Measurements from ENCODE around the gene ASPG. TPM values are rescaled to one million over a fixed set of nuclear protein-coding genes. Genes with fewer than 3 reads are reported as not detected.
A peak's percentile ranks its signal among the peaks of the same experiment; 100 is the strongest.

The ASPG gene
- total RNA-seq, 1 donor from 2014 or later, result 4.7 TPM

DNA sequence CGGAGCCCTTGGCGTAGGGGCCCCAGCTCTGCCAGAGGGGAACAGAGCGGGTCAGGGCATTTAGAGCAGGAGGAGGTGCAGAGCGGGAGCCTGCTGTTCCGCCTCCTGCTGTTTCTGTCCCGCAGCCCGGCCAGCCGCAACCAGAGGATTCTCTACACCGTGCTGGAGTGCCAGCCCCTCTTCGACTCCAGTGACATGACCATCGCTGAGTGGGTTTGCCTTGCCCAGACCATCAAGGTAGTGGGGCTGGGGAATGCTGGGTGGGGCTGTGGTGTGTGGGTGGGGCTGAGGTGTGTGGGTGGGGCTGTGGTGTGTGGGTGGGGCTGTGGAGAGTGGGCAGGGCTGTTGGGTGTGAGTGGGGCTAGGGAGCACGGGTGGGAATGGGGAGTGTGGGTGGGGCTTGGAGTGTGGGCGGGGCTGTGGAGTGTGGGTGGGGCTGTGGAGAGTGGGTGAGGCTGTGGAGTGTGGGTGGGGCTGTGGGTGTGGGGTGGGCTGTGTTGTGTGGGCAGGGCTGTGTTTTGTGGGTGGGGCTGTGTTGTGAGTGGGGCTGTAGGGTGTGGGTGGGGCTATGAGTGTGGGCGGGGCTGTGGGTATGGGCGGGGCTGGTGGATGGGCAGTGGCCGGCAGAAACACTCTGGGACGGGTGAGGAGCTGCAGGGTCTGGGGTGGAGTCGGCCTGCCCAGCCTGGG lies 8.0 kb downstream of the ASPG start:
- DNase-seq (ENCODE audit: low spot score), result no peak

DNA sequence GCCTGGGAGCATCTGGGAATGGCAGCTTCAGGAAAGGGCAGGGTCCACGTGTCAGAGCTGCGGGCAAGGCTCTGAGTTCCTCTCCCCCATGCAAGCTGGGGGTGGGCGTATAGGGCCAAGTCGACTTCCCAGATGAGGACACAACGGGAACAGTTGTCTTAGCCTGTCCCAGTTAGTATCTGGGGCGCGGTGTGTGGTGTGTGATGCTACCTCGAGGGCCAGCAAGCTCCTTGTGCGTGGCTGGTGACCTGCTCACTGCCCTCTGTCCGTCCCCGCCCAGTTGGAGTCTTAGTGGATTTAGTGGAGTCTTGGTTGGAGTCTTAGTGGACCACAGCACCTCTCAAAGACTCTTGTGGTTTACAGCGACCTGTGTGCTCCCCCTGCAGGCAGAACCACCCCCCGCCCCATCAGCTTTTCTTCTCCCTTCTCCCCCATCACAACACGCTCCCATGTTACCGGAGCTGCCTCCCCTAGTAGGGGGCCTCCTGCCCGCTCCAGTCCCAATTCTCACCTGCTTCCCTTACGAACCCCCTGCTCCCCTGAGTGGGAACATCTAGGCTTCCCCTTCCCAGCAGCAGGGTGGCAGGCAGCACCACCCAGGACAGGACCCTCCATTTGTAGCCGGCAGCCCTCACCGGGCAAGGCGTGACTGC lies 8.7 kb downstream of the ASPG start:
- no peak for DNase-seq (ENCODE audit: low spot score)

DNA sequence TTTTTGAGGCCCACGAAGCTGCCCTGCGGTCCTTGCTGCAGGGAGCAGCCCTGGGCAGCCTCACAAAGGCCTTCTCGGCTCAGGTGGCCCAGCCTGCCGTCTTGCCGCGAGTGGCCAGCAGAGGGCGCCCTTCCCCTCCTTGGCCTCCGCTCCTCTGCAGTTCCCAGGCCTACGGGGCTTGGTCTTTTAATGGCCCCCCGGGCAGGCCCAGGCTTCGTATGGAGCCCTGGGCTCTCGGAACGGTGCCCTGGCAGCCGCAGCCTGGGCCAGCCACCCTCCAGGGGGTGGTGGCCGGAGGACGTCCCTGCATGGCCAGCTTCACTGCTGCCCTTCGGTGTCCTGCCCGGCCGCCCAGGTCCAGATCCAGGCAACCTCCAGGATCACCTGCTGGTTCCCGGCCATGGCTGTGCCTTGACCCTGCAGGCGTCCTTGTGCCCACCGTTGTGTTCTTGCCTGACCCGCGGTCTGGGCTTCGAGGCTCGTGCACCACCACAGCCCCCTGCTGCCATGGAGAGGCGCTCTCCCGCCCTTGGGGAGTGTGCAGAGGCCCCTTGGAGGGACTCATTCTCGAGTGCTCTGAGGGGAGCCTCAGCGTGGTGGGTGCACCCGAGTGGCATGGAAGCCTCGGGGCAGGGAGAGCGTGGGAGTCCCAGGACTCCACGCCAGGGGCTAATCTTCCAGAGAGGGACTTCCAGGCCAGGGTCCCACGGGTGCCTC lies 9.4 kb downstream of the ASPG start:
- DNase-seq (ENCODE audit: low spot score), result peak; percentile 62

DNA sequence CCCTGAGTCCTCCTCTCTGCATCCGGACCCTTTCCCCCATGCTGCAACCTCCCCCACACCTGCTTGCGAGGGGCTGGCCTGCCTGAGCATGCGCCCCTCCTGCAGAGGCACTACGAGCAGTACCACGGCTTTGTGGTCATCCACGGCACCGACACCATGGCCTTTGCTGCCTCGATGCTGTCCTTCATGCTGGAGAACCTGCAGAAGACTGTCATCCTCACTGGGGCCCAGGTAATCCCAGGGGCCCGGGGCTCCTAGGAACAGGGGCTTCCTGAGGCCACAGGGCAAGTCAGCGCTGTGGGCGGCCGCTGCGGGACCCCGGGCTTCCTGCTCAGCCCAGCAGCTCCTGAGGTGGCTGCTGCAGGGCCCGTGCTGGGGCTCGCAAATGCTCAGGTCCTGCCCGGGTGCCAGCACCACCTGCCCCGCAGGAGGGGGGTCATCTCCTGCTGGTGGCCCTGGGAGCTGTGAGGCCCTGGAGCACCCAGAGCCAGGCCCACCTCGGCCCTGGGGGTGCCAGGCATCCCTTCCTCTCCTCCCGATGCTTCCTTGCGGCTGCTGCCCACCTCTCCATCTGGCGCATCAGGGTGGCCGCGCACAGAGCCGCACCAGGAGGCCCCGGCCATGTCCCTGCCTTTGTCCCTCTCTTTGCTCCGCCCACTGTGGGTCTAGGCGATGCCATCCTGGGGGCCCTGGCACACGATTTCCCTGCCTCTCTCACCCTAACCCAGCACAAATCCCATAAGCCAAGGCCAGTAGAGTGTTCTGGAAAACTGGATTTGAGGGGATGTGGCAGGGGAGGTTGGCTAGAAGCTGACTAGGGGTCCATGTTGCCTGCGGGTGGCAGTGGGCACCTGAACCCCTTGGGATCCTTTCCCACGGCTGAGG lies 10.2 kb downstream of the ASPG start:
- no peak for DNase-seq (ENCODE audit: low spot score)

DNA sequence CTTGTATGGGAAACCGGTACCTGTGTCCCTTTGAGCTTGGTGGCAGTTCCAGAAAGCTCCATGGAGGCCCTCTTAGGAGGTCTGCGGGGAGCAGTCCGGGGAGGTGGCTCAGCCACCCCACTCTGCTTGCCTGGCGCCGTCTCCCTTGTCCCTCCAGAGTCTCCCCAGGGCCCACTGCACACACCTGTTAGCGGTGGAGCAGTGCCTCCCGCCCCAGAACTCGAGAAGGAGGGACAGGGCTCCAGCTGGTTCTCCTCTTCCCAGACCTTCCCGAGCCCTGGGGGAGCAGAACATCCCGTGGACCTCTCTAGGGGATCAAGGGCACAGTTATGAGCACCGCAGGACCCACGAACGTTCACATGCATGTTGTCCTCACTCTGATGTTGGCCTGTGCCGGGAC lies 10.8 kb downstream of the ASPG start:
- DNase-seq (ENCODE audit: low spot score), result no peak

DNA sequence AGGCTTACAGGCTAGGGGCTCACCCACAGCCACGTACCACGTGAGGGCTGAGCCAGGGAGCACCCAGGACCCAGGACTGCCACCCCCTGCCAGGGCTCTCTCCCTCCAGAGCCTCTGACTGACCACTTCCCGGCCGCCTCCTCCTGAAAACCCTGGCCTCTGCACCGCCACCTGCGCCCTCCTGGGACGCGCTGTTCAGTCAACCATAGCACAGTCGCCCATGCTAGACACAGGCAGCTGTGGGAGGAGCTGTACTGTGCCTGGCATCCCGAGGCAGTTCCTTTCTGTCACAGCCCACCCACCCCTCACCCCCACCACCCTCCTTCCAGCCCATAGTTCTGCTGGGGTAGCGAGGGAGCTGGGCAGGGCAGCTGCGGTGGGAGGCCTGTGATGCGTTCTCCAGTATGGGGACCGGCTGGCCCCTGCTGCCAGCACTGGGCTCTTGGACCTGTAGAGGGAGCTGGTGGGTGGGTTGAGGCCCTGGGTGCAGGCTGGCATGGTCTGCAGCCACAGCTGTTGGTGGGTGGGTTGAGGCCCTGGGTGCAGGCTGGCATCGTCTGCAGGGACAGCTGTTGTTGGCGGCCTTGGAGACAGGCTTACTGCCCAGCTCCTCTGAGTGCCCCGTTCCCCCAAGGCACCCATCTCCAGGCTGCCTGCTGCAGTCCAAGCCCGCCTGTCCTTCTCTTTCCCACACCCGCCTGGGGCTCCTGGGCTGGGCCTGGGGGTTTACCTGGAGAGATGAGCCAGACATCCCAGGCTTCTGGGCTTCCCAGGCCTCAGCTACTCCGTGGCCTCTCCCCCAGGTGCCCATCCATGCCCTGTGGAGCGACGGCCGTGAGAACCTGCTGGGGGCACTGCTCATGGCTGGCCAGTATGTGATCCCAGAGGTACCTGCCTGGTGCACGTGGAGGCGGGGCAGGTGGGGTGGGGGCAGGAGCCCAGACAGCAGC lies 11.5 kb downstream of the ASPG start:
- DNase-seq (ENCODE audit: low spot score), result no peak

DNA sequence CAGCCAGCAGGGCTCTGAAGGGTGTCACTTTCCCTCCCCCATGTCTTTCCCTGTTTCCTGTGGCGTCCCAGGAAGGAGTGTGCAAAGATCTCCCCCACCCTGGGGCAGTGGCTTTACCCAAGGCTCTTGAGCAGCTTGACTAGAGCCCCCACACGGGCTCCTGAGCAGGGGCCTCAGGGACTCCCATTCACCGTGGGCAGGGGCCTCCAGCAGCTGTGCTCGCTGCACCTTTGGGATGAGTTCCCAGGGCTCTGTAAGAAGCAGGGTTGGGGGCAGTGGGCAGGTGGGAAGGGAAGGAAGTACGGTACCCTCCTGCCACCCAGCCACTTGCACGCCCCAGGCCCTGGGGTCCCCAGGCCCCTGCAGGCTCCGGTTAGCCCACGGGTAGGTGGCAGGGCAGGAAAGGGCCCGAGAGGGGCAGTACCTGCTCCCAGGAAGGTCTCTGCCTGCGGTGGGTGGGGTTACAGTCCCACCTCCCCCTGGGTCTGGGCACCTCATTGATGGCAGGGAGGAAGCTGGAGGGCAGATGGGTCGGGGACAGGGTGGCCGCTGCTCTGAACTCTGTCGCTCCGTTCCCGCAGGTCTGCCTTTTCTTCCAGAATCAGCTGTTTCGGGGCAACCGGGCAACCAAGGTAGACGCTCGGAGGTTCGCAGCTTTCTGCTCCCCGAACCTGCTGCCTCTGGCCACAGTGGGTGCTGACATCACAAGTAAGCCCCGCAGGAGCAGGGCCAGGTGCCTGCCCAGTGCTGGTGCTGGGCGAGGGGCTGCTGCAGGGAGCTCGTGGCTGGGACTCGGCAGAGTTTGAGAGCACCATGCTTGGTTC lies 13.0 kb downstream of the ASPG start:
- no peak for DNase-seq (ENCODE audit: low spot score)

DNA sequence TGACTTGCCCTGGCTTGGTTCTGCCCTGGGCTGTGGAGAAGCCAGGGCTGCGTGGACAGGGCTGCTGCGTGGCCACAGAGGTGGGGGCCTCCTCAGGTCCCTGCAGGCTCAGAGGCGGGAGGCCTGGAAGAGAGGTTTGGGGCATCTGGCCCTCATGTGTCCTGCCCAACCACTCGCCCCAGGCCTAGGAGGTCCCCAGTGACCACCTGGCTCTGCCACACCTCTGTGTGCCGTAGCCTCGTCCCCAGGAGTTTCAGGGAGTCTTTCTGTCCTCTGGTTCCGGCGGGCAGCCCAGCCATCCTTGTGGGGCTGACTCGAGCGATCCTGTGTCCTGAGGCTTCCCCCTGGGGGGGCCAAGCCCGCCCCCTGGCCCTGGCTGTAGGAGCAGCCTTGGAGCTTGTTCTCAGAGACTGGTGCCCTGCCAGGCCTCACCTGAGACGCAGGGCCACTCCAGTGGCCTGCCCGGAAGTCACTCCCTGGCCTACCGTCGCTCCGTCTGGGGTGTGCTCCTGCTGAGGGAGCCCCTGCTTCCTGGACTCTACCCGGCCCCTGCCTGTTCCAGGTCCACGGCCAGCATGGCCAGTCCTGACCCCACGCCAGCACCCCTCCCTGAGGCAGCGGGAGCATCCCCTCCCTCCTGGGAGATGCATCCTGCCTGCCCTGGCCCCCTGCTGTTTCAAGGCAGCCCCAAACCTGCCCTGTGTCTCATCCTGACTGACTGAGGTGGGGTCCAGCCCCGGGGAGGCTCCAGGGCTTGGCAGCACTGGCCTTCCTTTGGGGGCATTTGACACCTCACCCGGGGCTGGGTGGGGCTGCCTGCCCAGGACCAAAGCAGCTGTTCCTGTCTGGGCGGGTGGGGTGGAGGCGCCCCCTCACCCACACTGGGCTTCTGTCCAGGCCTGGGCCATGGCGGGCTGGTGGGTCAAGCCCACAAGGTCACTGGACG lies 13.9 kb downstream of the ASPG start:
- no peak for DNase-seq (ENCODE audit: low spot score)

DNA sequence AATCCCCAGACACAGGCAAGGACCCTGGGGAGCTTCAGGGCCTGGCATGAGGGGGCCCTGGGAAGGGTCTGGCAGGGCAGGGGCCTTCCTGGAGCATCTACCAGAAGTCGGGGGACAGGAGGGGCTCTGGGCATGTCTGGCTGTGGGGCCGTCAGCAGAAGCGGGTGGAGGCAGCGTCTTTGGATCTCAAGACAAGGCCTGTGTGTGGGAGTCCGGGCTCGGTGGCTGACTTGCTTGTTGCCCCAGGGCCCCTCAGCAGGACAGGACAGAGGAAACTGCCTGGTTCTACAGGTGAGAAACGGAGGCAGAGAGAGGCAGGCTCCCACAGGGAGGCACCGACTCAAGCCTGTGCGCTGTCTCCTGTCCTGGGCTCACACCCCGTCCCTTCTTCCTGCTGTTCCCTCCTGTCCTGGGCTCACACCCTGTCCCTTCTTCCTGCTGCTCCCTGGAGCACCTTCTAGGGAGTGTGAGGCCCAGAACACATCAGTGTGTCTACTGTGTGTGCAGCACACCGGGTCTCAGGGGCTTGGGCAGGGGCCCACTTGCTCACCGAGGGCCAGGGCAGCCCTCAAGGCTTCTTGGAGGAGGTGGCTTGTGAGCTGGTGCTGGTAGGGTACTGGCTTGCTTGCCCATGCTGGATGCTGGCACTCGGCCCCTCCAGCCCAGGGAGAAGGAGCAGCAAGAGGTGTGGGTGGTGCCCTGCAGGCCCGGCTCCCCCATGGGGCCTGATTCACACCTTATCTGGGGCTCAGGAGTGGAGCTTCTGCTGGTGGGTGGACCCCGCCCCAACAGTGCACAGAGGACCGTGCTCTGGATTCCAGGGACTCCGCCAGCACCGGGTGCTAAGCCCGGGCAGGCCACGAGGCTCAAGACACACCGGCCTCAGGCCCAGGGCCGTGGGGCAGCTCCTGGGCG lies 14.9 kb downstream of the ASPG start:
- DNase-seq (ENCODE audit: low spot score), result no peak

DNA sequence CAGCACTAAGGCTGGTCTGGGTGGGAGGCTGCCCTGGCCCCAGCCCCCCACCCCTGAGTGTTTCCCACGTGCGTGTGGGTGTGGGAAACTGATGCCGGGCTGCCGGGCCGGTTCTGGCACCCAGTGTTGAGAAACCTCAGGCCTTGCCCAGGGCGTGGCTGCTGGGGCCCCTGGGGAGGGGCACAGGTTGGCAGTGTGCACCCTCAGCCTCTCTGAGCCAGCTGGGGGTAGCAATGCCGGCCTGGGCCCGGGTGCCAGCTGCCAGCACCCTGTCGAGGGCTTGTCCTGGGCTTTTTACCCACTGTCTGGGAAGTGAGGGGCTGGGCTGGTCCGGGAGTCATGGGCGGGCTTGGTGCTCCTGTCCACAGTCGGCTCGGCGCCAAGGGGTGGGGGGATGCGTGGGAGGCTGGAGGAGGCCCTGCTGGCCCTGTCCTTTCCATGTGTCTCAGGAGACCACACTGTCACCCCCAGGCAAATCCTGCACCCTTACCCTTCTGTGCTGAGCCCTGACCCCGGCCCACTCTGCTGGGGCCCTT lies 15.7 kb downstream of the ASPG start:
- DNase-seq (ENCODE audit: low spot score), result no peak

DNA sequence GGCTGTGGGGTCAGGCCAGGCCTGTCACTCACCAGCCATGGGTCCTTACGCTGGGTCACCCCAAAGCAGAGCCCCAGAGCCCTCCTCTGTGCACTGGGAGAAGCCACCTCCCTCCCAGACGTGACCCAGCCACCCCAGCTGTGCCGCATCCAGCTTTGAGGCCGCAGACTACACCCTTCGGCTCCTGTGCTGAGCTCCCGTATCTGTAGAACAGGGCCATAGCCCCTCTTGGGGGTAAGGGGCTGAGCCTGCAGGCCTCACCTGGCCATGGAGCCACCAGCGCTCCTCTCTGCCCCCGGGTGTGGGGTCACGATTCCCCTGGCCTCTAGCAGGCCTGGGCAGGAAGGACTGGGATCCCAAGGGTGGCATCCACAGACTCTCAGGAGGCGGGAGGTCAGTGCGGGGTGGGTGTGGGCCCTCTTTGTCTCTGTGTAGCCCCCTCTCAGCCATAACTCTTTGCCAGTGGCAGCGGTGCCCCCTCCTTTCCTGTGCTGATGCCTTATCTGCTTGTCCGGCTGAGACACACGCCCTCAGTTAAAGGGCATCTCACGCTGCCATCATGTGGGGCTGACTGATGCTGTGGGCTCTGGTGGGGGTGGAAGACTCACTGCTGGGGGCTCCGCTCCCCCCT lies 16.3 kb downstream of the ASPG start:
- no peak for DNase-seq (ENCODE audit: low spot score)

DNA sequence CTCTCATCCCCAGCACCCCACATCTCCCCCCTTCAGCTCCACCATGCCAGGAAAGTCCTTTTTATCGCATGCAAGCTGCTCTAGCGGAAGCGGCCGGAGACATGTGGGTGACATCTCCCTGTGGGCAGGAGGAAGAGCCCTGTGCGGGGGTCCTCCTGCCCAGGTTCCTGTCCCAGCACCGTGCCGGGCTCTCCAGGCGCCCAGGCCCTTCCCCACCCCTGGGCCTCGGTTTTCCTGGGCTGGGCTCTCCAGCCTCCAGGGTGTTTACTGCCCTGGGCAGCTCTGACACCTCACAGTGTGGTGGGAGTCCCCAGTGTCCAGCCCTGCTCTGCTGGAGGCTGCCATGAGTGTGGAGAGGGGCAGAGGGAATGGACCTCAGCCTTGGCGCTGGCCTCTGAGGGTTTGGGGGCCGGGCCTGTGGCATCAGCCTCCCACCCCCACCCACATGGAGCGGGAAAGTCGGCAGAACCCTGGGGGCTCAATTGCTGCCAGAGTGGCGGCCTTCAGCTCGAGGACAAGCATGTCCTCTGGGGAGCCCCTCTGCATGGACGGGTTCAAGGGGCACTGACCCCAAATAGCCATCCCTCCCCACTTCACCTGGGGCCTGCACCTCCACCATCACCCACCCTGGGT lies 16.9 kb downstream of the ASPG start:
- DNase-seq (ENCODE audit: low spot score), result no peak

DNA sequence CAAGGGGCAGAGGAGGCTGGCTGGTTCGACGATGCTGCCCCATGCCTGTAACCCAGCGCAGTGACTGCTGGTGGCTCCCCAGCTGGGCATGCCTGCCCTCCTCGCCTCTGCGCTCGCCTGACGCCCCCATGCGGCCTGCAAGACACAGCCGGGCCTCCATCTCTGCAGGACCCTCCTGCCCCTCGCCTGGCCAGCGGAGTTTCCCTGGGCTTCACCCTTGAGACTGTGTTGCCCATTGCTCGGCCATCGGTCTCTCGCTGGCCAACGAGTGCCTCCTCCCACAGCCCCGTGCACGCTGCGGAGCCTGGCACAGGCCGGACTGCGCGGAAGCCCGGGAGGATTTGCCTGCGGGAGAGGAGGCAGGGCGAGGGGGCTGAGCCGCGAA lies 17.6 kb downstream of the ASPG start:
- no peak for DNase-seq (ENCODE audit: low spot score)

DNA sequence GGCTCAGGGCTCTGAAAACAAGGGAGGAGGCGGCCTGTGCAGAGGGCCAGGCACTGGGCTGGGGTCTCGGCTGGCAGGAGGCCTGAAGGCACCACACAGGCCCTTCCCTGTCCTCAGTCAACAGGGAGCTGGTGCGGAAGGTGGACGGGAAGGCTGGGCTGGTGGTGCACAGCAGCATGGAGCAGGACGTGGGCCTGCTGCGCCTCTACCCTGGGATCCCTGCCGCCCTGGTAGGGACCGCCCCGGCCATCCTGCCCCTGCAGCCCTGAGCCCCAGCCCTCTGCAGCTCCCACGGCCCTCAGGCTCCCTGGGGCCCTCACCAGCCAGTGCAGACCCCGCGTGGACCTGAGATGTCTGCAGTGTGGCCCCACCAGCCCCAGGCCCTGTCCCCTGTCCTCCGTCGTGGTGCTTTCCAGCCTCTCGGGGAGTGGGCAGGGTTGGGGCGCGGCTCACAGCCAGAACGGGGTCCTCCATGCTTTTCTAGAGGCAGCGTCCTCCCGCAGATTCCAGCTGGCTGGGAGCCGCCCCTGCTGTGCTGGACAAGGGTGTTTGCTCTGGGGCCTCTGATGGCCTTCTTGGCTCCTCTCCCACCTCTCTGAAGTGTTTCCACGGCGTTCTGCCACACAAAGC lies 18.1 kb downstream of the ASPG start:
- DNase-seq (ENCODE audit: low spot score), result no peak

DNA sequence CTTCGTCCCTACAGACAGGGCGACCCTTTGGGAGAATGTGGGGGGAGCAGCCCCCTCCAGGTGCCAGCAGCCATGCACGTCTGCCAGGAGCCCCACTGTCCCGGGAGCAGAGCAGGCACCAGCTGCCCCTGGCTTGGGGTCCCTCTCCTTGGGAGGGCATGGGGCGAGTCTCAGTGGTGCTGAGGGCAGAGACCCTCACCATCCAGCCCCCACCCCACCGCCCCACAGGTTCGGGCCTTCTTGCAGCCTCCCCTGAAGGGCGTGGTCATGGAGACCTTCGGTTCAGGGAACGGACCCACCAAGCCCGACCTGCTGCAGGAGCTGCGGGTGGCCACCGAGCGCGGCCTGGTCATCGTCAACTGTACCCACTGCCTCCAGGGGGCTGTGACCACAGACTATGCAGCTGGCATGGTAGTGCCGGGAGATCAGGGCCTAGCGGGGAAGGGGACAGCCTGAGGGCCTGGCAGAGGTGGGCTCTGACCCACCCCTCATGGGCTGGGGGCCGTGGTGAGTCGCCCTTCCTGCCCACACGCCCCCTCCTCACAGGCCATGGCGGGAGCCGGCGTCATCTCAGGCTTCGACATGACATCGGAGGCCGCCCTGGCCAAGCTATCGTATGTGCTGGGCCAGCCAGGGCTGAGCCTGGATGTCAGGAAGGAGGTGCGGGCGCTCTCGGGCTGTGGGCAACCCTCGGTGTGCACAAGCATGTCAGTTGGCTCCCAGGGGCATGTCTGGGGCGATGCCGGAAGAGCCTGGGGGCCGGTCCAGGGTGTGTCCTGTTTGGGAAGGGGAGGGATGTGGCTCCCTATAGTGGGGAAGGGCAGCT lies 18.8 kb downstream of the ASPG start:
- DNase-seq (ENCODE audit: low spot score), result no peak

All from mucosa of gallbladder (tissue), 1 donor.